ENCODE results near the gene NXPH4.

DNA sequence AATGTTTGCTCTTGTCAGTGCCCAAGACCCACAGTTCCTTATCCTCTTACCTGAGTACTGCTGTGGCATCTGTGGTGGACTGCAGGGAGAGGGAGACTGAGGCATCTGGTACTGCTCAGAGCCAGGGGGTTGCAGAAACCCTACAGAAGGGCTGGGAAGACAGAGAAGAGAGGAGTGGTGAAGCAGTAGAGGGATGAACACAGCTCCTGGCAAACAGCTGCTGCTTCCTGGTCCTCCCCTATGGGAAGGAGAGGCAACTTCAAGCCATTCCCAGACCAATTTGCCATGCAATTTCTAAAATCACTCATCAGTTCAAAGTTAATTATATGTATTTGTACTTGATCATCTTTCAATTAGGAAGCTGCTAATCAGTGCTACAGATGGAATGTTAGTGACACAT is 50.1 kb downstream of the NXPH4 start:
- TF ChIP-seq, protein P1, sequence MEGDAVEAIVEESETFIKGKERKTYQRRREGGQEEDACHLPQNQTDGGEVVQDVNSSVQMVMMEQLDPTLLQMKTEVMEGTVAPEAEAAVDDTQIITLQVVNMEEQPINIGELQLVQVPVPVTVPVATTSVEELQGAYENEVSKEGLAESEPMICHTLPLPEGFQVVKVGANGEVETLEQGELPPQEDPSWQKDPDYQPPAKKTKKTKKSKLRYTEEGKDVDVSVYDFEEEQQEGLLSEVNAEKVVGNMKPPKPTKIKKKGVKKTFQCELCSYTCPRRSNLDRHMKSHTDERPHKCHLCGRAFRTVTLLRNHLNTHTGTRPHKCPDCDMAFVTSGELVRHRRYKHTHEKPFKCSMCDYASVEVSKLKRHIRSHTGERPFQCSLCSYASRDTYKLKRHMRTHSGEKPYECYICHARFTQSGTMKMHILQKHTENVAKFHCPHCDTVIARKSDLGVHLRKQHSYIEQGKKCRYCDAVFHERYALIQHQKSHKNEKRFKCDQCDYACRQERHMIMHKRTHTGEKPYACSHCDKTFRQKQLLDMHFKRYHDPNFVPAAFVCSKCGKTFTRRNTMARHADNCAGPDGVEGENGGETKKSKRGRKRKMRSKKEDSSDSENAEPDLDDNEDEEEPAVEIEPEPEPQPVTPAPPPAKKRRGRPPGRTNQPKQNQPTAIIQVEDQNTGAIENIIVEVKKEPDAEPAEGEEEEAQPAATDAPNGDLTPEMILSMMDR (IDR thresholded peaks at IDR 0.05) = no peak
- TF ChIP-seq POLR2A (IDR thresholded peaks at IDR 0.05) = no peak
